ENCODE results near the gene HPS1. TPM values are rescaled to one million over a fixed set of nuclear protein-coding genes. Genes with fewer than 3 reads are reported as not detected.

HPS1 gene
- total RNA-seq, 1 experiment from 2014 or later: 146 TPM

DNA sequence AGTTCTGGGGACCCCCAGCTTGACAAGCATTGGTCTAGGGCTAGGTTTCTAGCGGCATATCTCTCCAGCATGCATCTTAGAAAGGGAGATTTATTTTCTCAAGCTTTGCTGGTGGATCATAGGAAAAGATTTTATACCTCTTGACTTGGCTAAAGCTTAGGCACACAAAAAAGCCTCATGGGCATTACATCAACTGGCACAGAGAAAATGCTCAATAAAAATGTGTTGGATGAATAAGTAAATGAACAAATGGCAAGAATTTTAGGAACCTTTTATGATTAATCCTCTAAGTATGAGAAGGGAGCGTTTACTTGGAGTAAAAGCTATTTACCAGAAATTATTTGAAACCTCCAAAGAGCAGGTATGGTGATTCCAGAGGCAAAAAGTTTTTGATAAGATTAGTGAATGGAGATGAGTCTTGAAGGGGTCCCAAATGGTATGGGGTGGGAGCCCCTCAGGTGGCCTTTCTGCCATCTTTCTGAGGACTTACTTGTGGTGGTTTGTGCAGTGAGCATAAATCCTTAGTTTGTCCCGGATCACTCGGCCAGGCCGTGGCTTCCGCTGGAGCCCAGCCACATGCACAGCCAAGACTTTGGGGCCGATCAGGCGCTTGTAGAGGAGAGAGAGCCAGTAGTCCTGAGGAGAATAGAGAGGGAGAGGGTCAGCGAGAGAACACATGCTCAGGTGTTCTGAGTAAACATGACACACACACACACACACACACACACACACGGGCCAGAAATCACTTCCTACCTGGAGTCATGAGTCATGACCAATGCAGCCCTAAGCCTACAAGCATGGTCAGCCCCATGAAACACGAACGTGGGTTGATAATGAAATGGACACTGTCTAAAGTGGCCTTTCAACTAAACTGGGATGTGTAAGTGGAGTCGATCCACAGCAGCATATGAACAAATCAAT, 43.1 kb upstream of the HPS1 start:
- CTCF ChIA-PET: no interaction called here
- Histone ChIP-seq H3K27me3 (ENCODE audit: control insufficient read depth, insufficient read depth, low read length) (no peaks in the 10 kb centered on the region; the same call in 1 of the 2 replicates), H3K27ac (ENCODE audit: low read length) (no peak overlapping the region), H3K4me1 (ENCODE audit: control insufficient read depth, insufficient read depth, low read length) (no peaks in the 10 kb centered on the region), H3K36me3 (ENCODE audit: control insufficient read depth, insufficient read depth, low read length) (no peaks in the 10 kb centered on the region), H3K4me3 (ENCODE audit: low read depth in 2 of 2, low read length in 2 of 2) (no peak overlapping the region), H3K9me3 (ENCODE audit: control insufficient read depth, insufficient read depth, low read depth, low read length) (no peaks in the 10 kb centered on the region)
- BruUV-seq (replicated peaks): no TSS peak
- in situ Hi-C loops (cut with HindIII; ENCODE audit: low pct_unique_long_range_greater_than_20kb, low sequenced_read_pairs): no loop called here
- ATAC-seq (no peak; the same call in 1 of the 2 replicates), DNase-seq (ENCODE audit: low read depth, low spot score) (no peak)
- TF ChIP-seq, protein P1, sequence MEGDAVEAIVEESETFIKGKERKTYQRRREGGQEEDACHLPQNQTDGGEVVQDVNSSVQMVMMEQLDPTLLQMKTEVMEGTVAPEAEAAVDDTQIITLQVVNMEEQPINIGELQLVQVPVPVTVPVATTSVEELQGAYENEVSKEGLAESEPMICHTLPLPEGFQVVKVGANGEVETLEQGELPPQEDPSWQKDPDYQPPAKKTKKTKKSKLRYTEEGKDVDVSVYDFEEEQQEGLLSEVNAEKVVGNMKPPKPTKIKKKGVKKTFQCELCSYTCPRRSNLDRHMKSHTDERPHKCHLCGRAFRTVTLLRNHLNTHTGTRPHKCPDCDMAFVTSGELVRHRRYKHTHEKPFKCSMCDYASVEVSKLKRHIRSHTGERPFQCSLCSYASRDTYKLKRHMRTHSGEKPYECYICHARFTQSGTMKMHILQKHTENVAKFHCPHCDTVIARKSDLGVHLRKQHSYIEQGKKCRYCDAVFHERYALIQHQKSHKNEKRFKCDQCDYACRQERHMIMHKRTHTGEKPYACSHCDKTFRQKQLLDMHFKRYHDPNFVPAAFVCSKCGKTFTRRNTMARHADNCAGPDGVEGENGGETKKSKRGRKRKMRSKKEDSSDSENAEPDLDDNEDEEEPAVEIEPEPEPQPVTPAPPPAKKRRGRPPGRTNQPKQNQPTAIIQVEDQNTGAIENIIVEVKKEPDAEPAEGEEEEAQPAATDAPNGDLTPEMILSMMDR (IDR thresholded peaks at IDR 0.05): no peak
- TF ChIP-seq REST (IDR thresholded peaks at IDR 0.05; ENCODE audit: insufficient read depth in 1 of 2, low read depth in 2 of 2, low read length in 1 of 2) (no peak), SIN3A (IDR thresholded peaks at IDR 0.05; ENCODE audit: borderline replicate concordance, insufficient read depth, low read depth, low read length) (no peak), TCF7L2 (IDR thresholded peaks at IDR 0.05; ENCODE audit: low read depth, low read length) (no peak), POLR2AphosphoS5 (IDR thresholded peaks at IDR 0.05; ENCODE audit: low read depth, low read length) (no peak)
- POLR2A ChIA-PET: no interaction called here
- intact Hi-C loops (cut with micrococcal nuclease; ENCODE audit: unreplicated experiment): no loop called here

GRCh38 chr10:98488669-98489430, 42.1 kb upstream of the HPS1 start:
- TF ChIP-seq SIN3A (IDR thresholded peaks at IDR 0.05; ENCODE audit: borderline replicate concordance, insufficient read depth, low read depth, low read length): no peak
- H3K4me3 ChIP-seq (ENCODE audit: low read depth in 2 of 2, low read length in 2 of 2): no peak overlapping the region
- intact Hi-C loops (cut with micrococcal nuclease; ENCODE audit: unreplicated experiment): no loop called here
- in situ Hi-C loops (cut with HindIII; ENCODE audit: low pct_unique_long_range_greater_than_20kb, low sequenced_read_pairs): no loop called here
- no peak overlapping the region for H3K27ac ChIP-seq (ENCODE audit: low read length)
- no peak for DNase-seq (ENCODE audit: low read depth, low spot score)
- no TSS peak for BruUV-seq (replicated peaks)
- H3K4me1 ChIP-seq (ENCODE audit: control insufficient read depth, insufficient read depth, low read length): no peaks in the 10 kb centered on the region
- H3K27me3 ChIP-seq (ENCODE audit: control insufficient read depth, insufficient read depth, low read length): no peaks in the 10 kb centered on the region; the same call in none of the 2 replicates
- H3K9me3 ChIP-seq (ENCODE audit: control insufficient read depth, insufficient read depth, low read depth, low read length): no peaks in the 10 kb centered on the region
- no peak for ATAC-seq
- ChIA-PET CTCF (no interaction called here), POLR2A (interaction anchor here (0.6 kb wide), 1 partner anchor 893 kb away, joined by 3 read pairs; no protein-coding TSS in a partner anchor)
- H3K36me3 ChIP-seq (ENCODE audit: control insufficient read depth, insufficient read depth, low read length): no peaks in the 10 kb centered on the region

All from Panc1 (cell line).